ENCODE data around the gene RRP15.

GRCh38 chr1:218352075-218352438 is 67.0 kb downstream of the RRP15 start:
- TF ChIP-seq POLR2A (IDR thresholded peaks at IDR 0.05) (no peak), POLR2AphosphoS5 (IDR thresholded peaks at IDR 0.05) (no peak), CTCF (IDR thresholded peaks at IDR 0.05) (no peak)

All from prostate gland (tissue), 2 donors.